ENCODE measurements around the gene SPDYE4.

SPDYE4 gene

GRCh38 chr17:8797621-8798175 lies 39.4 kb upstream of the SPDYE4 start:
- H3K9me3 Mint-ChIP-seq: no peaks in the 10 kb centered on the region
- ATAC-seq (replicated peaks; ENCODE audit: extremely low read depth, poor library complexity, severe bottlenecking) (no peak), DNase-seq (ENCODE audit: low spot score in 2 of 2) (no peak)
- peaks cover 6% of the 10 kb centered on the region for H3K36me3 Mint-ChIP-seq (ENCODE audit: insufficient read depth)
- H3K4me3 Mint-ChIP-seq: no peak overlapping the region
- no peaks in the 10 kb centered on the region for H3K27me3 Mint-ChIP-seq
- H3K27ac Mint-ChIP-seq (ENCODE audit: low read depth): no peak overlapping the region
- no peaks in the 10 kb centered on the region for H3K4me1 Mint-ChIP-seq

DNA sequence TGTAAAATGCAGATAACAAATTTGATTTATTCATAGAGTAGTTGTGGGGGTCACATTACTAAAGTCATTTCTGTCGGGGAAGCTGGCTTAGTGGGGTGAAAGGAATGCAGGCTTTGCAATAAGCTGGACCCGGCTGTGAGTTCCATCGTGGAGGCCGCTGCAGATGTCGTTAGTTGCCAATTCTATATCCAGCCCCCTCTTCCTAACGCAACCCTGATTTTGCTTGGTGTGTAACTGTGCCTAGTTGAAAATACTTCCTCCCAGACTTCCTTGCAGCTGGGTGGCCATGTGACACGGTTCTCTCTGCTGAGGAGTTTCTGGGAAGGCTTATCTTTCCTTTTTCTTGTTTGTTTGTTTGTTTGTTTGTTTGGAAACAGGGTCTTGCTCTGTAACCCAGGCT lies 36.3 kb upstream of the SPDYE4 start:
- Mint-ChIP-seq H3K36me3 (ENCODE audit: insufficient read depth) (peaks cover 3% of the 10 kb centered on the region), H3K9me3 (no peaks in the 10 kb centered on the region), H3K27me3 (no peaks in the 10 kb centered on the region), H3K4me3 (no peak overlapping the region), H3K4me1 (no peaks in the 10 kb centered on the region), H3K27ac (ENCODE audit: low read depth) (no peak overlapping the region)
- no peak for ATAC-seq (replicated peaks; ENCODE audit: extremely low read depth, poor library complexity, severe bottlenecking)
- DNase-seq (ENCODE audit: low spot score in 2 of 2): no peak

- DNase-seq (ENCODE audit: low spot score in 2 of 2): no peak
- Mint-ChIP-seq H3K4me1 (no peaks in the 10 kb centered on the region), H3K27me3 (no peaks in the 10 kb centered on the region), H3K9me3 (no peaks in the 10 kb centered on the region), H3K4me3 (no peak overlapping the region), H3K36me3 (ENCODE audit: insufficient read depth) (peaks cover 1% of the 10 kb centered on the region), H3K27ac (ENCODE audit: low read depth) (no peak overlapping the region)
- no peak for ATAC-seq (replicated peaks; ENCODE audit: extremely low read depth, poor library complexity, severe bottlenecking)
Observed at GRCh38 chr17:8793649-8794048, 35.3 kb upstream of the SPDYE4 start.

DNA sequence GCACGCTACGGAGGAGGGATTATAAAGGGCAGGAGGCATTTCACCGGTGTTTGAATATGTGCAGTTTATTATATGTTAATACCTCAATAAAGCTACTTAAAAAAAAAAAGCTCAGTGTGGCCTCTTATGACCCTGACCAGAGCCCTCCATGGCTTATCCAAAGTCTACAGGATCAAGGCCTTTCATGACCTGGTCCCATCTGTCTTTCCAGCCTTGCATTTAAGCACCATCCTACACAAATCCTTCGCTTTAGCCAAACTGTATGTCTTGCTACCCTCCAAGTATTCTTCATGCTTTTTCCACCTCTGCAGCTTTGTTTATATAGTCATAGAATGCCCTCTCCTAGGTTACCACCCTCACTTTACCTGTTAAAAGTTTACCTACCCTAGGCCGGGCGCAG lies 34.3 kb upstream of the SPDYE4 start:
- no peaks in the 10 kb centered on the region for H3K27me3 Mint-ChIP-seq
- no peaks in the 10 kb centered on the region for H3K9me3 Mint-ChIP-seq
- no peak overlapping the region for H3K4me3 Mint-ChIP-seq
- no peaks in the 10 kb centered on the region for H3K4me1 Mint-ChIP-seq
- DNase-seq (ENCODE audit: low spot score in 2 of 2): no peak
- H3K27ac Mint-ChIP-seq (ENCODE audit: low read depth): no peak overlapping the region
- ATAC-seq (replicated peaks; ENCODE audit: extremely low read depth, poor library complexity, severe bottlenecking): no peak
- peaks cover 1% of the 10 kb centered on the region for H3K36me3 Mint-ChIP-seq (ENCODE audit: insufficient read depth)

DNA sequence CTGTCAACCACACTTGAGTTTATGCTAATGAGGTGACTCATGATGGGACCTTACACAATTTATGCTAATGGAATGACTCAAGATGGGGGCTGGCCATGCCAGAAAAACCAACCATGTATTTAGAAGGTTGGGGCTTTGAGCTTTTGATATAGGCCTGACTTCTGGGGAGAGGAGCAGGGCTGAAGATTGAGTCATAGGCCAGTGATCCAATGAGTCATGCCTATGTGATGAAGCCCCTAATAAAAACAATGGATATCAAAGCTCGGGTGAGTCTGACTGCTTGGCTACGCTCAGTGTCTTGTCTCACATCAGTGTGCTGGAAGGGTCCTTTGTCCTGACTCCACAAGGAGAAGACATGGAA lies 33.5 kb upstream of the SPDYE4 start:
- H3K27ac Mint-ChIP-seq (ENCODE audit: low read depth): no peak overlapping the region
- H3K9me3 Mint-ChIP-seq: no peaks in the 10 kb centered on the region
- ATAC-seq (replicated peaks; ENCODE audit: extremely low read depth, poor library complexity, severe bottlenecking) (no peak), DNase-seq (ENCODE audit: low spot score in 2 of 2) (no peak)
- H3K4me1 Mint-ChIP-seq: no peaks in the 10 kb centered on the region
- no peaks in the 10 kb centered on the region for H3K27me3 Mint-ChIP-seq
- peaks cover 1% of the 10 kb centered on the region for H3K36me3 Mint-ChIP-seq (ENCODE audit: insufficient read depth)
- no peak overlapping the region for H3K4me3 Mint-ChIP-seq

DNA sequence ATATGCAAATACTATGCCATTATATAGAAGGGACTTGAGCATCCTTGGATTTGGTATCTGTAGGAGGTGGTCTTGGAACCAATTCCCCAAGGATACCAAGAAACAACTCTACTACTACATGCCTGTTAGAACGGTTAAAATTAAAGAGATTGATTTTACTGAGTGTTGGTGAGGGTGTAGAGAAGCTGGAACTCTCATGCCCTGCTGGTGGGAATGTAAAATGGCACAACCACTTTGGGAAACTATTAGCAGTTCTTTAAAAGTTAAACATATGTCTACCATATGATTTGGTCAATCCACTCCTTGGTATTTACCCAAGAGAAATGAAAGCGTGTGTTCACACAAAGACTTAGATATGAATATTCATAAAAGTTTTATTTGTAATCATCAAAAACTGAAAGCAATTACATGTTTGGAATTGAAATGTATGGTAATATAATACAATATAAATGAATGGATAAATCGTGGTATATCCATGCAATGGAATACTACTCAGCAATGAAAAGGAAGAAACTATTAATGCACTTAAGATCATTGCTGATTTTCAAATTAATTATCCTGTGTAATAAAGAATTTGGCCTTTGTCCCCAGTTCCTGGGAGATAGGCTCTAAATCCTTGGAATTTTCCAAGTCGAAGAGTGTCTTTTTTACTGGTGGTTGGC lies 33.0 kb upstream of the SPDYE4 start:
- no peak overlapping the region for H3K27ac Mint-ChIP-seq (ENCODE audit: low read depth)

DNA sequence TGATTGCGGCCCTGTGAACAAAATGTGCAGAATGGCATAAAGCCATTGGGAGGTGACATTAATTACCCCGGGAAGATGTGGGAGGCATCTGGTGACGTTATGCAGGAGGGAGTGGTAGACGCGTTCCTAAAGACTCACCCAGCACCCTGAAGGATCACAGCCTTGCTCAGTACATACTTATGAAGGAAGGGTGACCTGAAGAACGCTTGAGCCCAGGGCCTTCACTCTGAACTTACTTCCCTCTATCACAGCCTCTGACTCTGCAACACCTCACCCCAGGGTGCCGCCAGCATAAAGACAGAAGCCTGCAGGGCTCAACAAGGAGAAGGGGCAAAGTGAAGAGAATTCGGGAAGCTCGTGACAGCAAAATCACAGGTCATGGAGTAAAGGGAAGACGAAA lies 31.4 kb upstream of the SPDYE4 start:
- H3K27ac Mint-ChIP-seq (ENCODE audit: low read depth): no peak overlapping the region
- DNase-seq (ENCODE audit: low spot score in 2 of 2): no peak
- no peaks in the 10 kb centered on the region for H3K4me1 Mint-ChIP-seq
- no peaks in the 10 kb centered on the region for H3K36me3 Mint-ChIP-seq (ENCODE audit: insufficient read depth)
- H3K9me3 Mint-ChIP-seq: no peaks in the 10 kb centered on the region
- ATAC-seq (replicated peaks; ENCODE audit: extremely low read depth, poor library complexity, severe bottlenecking): no peak
- H3K4me3 Mint-ChIP-seq: no peak overlapping the region
- no peaks in the 10 kb centered on the region for H3K27me3 Mint-ChIP-seq

More for the DNA sequence above, 33.0 kb upstream of the SPDYE4 start:
- Mint-ChIP-seq H3K9me3 (no peaks in the 10 kb centered on the region), H3K4me1 (no peaks in the 10 kb centered on the region), H3K36me3 (ENCODE audit: insufficient read depth) (peaks cover 1% of the 10 kb centered on the region), H3K27me3 (no peaks in the 10 kb centered on the region), H3K4me3 (no peak overlapping the region)
- ATAC-seq (replicated peaks; ENCODE audit: extremely low read depth, poor library complexity, severe bottlenecking) (no peak), DNase-seq (ENCODE audit: low spot score in 2 of 2) (no peak)

GRCh38 chr17:8788998-8789397 lies 30.7 kb upstream of the SPDYE4 start:
- ATAC-seq (replicated peaks; ENCODE audit: extremely low read depth, poor library complexity, severe bottlenecking): no peak
- H3K27me3 Mint-ChIP-seq: no peaks in the 10 kb centered on the region
- no peak for DNase-seq (ENCODE audit: low spot score in 2 of 2)
- H3K9me3 Mint-ChIP-seq: no peaks in the 10 kb centered on the region
- no peak overlapping the region for H3K4me3 Mint-ChIP-seq
- H3K27ac Mint-ChIP-seq (ENCODE audit: low read depth): no peak overlapping the region
- no peaks in the 10 kb centered on the region for H3K36me3 Mint-ChIP-seq (ENCODE audit: insufficient read depth)
- H3K4me1 Mint-ChIP-seq: no peaks in the 10 kb centered on the region

- no peak for ATAC-seq (replicated peaks; ENCODE audit: extremely low read depth, poor library complexity, severe bottlenecking)
- Mint-ChIP-seq H3K27me3 (no peaks in the 10 kb centered on the region), H3K9me3 (no peaks in the 10 kb centered on the region), H3K4me1 (no peaks in the 10 kb centered on the region), H3K36me3 (ENCODE audit: insufficient read depth) (no peaks in the 10 kb centered on the region), H3K4me3 (no peak overlapping the region), H3K27ac (ENCODE audit: low read depth) (no peak overlapping the region)
- peak; percentile 32 to 45 for DNase-seq (ENCODE audit: low spot score in 2 of 2)
Observed at GRCh38 chr17:8785547-8786413, 27.4 kb upstream of the SPDYE4 start.

GRCh38 chr17:8782176-8782575 lies 23.8 kb upstream of the SPDYE4 start:
- Mint-ChIP-seq H3K36me3 (ENCODE audit: insufficient read depth) (no peaks in the 10 kb centered on the region), H3K4me3 (no peak overlapping the region), H3K4me1 (no peaks in the 10 kb centered on the region), H3K9me3 (no peaks in the 10 kb centered on the region), H3K27me3 (peaks cover under 1% of the 10 kb centered on the region), H3K27ac (ENCODE audit: low read depth) (no peak overlapping the region)
- no peak for DNase-seq (ENCODE audit: low spot score in 2 of 2)
- no peak for ATAC-seq (replicated peaks; ENCODE audit: extremely low read depth, poor library complexity, severe bottlenecking)

GRCh38 chr17:8781776-8782175 lies 23.4 kb upstream of the SPDYE4 start:
- no peaks in the 10 kb centered on the region for H3K4me1 Mint-ChIP-seq
- H3K9me3 Mint-ChIP-seq: no peaks in the 10 kb centered on the region
- H3K27ac Mint-ChIP-seq (ENCODE audit: low read depth): no peak overlapping the region
- no peak for DNase-seq (ENCODE audit: low spot score in 2 of 2)
- H3K4me3 Mint-ChIP-seq: no peak overlapping the region
- H3K27me3 Mint-ChIP-seq: peaks cover 5% of the 10 kb centered on the region
- H3K36me3 Mint-ChIP-seq (ENCODE audit: insufficient read depth): no peaks in the 10 kb centered on the region
- no peak for ATAC-seq (replicated peaks; ENCODE audit: extremely low read depth, poor library complexity, severe bottlenecking)

GRCh38 chr17:8776881-8777280 lies 18.5 kb upstream of the SPDYE4 start:
- Mint-ChIP-seq H3K4me3 (no peak overlapping the region), H3K9me3 (no peaks in the 10 kb centered on the region), H3K27ac (ENCODE audit: low read depth) (no peak overlapping the region), H3K4me1 (no peaks in the 10 kb centered on the region), H3K27me3 (peaks cover 41% of the 10 kb centered on the region), H3K36me3 (ENCODE audit: insufficient read depth) (no peaks in the 10 kb centered on the region)
- ATAC-seq (replicated peaks; ENCODE audit: extremely low read depth, poor library complexity, severe bottlenecking) (no peak), DNase-seq (ENCODE audit: low spot score in 2 of 2) (no peak)

GRCh38 chr17:8776248-8776647 lies 17.9 kb upstream of the SPDYE4 start:
- no peak overlapping the region for H3K4me3 Mint-ChIP-seq
- H3K27me3 Mint-ChIP-seq: peaks cover 41% of the 10 kb centered on the region
- H3K4me1 Mint-ChIP-seq: no peaks in the 10 kb centered on the region
- ATAC-seq (replicated peaks; ENCODE audit: extremely low read depth, poor library complexity, severe bottlenecking): no peak
- DNase-seq (ENCODE audit: low spot score in 2 of 2): no peak
- no peak overlapping the region for H3K27ac Mint-ChIP-seq (ENCODE audit: low read depth)
- H3K36me3 Mint-ChIP-seq (ENCODE audit: insufficient read depth): no peaks in the 10 kb centered on the region
- no peaks in the 10 kb centered on the region for H3K9me3 Mint-ChIP-seq

All from central memory CD8-positive, alpha-beta T cell (primary cell).